Stimulated activated CD8-positive, alpha-beta memory T cell treated with anti-CD3 and anti-CD28 coated beads, Interleukin-4, amount 100 ng/mL, for 1 hour (primary cell): Measurements from ENCODE around the gene ADCYAP1R1.

Experiments
- DNase-seq, 2 donors: peaks; one replicate each; pipeline ENCODE4 v3.0.0-alpha.2; 2020; ENCODE audit warnings: low read depth in 2 of 2, low spot score in 1 of 2

ADCYAP1R1 gene

GRCh38 chr7:31067491-31067890 lies 15.4 kb downstream of the ADCYAP1R1 start:
- DNase-seq, result no peak

- no peak for DNase-seq
These were observed 16.0 kb downstream of the ADCYAP1R1 start for GRCh38 chr7:31068006-31068675.

- DNase-seq, result no peak
These were observed 17.9 kb downstream of the ADCYAP1R1 start for GRCh38 chr7:31069860-31070555.

- no peak for DNase-seq
These were observed 19.0 kb downstream of the ADCYAP1R1 start for GRCh38 chr7:31070991-31071644.

GRCh38 chr7:31071645-31072029 lies 19.5 kb downstream of the ADCYAP1R1 start:
- DNase-seq, result no peak

- no peak for DNase-seq
These were observed 21.4 kb downstream of the ADCYAP1R1 start for GRCh38 chr7:31073326-31074119.

GRCh38 chr7:31074120-31074383 lies 21.9 kb downstream of the ADCYAP1R1 start:
- DNase-seq, result no peak

GRCh38 chr7:31074403-31075085 lies 22.4 kb downstream of the ADCYAP1R1 start:
- no peak for DNase-seq

- no peak for DNase-seq
These were observed 22.9 kb downstream of the ADCYAP1R1 start for GRCh38 chr7:31075086-31075405.

- DNase-seq, result no peak
These were observed 23.9 kb downstream of the ADCYAP1R1 start for GRCh38 chr7:31076051-31076450.

- DNase-seq, result no peak
These were observed 24.7 kb downstream of the ADCYAP1R1 start for GRCh38 chr7:31076641-31077310.

GRCh38 chr7:31077484-31078362 lies 25.6 kb downstream of the ADCYAP1R1 start:
- no peak for DNase-seq

GRCh38 chr7:31078363-31078990 lies 26.4 kb downstream of the ADCYAP1R1 start:
- DNase-seq, result no peak

GRCh38 chr7:31079126-31079823 lies 27.2 kb downstream of the ADCYAP1R1 start:
- DNase-seq, result no peak

- no peak for DNase-seq
These were observed 27.9 kb downstream of the ADCYAP1R1 start for GRCh38 chr7:31079824-31080511.

- no peak for DNase-seq
These were observed 28.7 kb downstream of the ADCYAP1R1 start for GRCh38 chr7:31080763-31081162.

- no peak for DNase-seq
These were observed 29.9 kb downstream of the ADCYAP1R1 start for GRCh38 chr7:31082017-31082416.

- no peak for DNase-seq
These were observed 30.3 kb downstream of the ADCYAP1R1 start for GRCh38 chr7:31082447-31082846.
